Activated CD4-positive, alpha-beta T cell treated with anti-CD3 and anti-CD28 coated beads for 48 hours (primary cell): ENCODE results near the gene ENKUR.
"Not testable (repeated sequence)": the region's sequence is repeated elsewhere in the genome, so short reads cannot be mapped to it uniquely, and the experiment has no call there.

ENCODE experiments used
- DNase-seq: peaks from one replicate; pipeline ENCODE4 v3.0.0-alpha.2; 2020

The ENKUR gene

DNA sequence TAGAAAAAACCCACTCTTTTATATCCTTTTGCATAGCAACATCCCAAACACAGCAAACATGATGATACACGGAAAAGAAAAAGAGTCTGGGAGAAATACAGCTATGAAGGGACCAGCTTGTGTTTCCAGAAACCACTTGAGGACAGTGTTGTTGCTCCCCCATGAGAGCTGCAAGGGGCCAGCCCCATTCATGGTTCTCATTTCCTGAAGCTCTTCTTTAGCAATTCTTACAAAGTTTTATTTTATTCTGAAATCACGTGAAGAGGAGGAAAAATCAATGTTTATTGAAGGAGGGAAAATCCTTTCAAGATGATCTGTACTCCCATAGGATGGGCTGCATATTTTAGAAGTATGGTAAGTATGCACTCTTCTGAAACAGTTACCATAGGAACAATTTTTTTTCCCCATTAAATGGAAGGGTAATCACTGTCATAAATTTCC lies 46.1 kb downstream of the ENKUR start:
- DNase-seq, result no peak

DNA sequence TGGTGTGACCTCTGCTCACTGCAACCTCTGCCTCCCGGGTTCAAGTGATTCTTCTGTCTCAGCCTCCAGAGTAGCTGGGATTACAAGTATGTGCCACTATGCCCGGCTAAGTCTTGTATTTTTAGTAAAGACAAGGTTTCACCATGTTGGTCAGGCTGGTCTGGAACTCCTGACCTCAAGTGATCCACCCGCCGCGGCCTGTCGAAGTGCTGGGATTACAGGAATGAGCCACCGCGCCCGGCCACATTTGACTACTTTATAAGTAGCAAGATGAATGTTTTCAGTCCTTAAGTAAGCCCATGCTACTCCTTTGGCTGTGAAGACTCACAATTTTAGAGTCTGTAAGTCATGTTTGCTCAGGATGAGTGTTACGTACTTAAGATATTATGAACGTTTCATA lies 47.0 kb downstream of the ENKUR start:
- DNase-seq, result not testable (repeated sequence)

DNA sequence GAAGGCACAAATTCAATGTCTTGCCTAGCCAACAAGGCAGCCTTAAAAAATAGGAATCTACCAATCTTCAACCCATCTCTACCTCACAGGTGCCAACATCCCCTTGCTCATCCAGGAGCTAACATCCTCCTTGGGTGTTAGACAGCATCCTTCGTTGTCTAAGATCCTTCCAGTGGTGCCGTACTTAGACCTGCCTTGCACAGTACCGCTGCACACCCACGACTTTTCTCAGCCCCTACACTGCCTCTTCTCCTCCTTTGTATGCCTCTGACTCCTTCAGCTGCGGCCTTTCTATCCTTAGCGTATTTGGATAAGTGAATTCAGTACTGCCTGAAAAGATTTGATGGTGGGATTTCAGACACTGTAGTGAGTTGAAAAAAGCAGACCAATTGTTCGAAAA lies 47.6 kb downstream of the ENKUR start:
- DNase-seq, result no peak

DNA sequence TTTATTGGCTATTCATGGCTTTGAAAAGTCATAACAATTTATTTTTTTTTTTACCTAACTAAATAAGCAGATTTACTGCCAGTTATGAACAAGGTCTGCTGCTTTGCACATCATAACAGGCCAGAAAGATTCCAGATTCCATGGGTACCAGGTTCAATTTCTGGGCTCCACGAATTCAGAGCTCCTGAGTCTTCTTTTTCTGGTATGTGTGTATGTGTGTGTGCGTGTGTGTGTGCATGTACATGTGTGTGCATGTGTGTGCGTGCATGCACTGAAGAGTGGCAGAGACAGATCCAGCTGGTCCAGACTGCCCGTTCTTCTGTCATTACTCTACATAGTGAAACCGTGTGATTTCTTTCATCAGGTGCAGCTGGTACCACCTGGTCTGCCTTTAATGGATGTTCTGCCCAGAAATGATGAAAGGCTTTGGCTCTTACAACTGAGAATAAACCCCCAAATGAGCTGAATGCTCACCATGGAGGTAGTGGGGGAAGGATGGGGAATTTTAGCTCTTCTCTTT lies 48.9 kb downstream of the ENKUR start:
- DNase-seq, result no peak

DNA sequence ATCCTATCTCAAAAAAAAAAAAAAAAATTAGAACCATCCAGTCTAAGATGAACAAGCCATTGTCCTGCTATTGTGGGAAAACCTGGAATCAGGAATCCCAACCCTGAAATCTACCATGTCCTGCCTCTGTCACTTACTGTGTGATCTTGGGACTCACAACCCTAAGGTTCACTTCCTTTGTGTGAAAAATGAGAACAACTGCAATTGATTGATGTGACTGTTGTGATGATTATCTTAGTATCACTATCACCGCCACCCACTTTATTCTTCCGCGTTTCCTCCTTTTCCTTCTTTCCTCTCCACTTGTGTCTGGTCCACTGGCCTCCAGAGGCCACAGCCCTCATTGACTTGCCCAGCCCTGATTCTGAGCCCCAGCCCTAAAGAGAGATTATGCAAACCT lies 50.9 kb downstream of the ENKUR start:
- DNase-seq, result no peak

DNA sequence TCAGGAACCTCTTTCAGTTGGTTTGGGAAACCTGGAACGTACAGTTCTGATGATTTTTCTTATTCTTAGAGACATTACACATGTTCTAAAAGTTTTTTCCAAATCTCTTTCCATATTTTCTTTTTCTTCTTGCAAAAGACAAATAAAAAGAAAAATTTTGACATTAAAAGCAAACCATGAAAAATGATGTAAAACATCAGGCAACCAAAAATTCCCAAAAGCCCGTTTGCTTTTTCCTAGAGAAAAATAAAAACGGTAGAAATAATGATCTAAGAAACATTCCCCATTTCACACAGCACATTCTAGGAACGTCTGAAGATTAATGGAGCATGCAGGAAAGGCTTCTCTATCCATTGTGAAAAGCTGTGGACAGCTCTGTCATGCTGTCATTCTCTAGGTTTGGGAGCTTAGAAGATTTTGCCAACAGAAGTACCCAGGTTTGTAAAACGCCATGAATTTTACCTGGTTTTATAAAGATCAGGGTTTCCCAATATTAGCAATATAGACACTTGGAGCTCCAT lies 52.4 kb downstream of the ENKUR start:
- DNase-seq, result no peak

DNA sequence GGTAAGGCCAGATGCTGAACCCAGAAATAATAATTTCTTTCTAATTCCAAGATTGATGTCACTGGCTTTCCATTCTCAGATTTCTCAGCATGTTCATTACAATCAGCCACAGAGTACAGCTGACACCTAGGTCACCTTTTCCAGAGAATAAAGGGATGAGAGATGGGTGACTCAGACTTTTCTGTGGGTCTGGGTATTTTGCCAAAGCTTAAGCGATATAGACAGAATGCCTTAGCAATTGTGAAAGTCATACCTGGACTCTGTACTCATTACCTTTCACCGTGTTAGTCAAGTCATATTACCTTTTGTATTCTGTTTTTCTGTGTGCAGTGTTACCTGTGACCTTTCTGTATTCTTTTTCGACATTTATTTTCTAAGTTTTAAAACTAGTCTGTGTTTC lies 53.0 kb downstream of the ENKUR start:
- peak; percentile 26 for DNase-seq

DNA sequence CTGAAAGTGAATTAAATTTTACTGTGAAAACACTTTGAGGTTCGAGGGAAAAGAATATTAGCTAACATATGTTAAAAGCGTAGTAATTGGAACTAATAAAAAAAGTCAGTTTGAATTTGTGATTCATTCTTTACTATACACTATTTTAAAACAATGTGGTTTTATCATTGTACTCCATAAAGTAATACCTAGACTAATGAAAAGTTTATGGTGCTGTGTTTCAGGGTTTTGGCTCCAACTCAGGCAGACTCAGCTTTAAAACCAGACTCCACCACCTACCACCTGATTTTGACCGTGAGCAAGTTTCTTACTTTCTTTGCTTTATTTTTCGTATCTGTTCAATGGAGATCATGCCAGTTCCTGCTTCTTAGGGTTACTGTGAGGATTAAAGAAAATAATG lies 54.4 kb downstream of the ENKUR start:
- no peak for DNase-seq

DNA sequence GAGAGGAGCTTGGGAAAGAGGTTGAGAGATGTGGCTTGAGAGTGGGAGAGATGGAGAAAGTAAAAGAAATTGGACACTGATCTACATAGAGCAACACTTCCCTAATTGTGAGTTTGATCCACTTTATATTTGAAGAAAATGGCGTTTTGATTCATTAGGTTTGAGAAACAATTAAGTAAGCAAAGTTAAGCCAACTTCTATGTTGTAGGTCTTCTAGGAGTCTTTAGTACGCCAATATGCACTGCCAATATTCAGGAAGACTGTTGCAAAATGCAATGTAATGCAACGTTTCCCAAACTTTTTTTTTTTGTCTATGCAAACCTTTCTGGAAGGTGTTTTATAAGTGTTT lies 56.6 kb downstream of the ENKUR start:
- DNase-seq, result no peak

DNA sequence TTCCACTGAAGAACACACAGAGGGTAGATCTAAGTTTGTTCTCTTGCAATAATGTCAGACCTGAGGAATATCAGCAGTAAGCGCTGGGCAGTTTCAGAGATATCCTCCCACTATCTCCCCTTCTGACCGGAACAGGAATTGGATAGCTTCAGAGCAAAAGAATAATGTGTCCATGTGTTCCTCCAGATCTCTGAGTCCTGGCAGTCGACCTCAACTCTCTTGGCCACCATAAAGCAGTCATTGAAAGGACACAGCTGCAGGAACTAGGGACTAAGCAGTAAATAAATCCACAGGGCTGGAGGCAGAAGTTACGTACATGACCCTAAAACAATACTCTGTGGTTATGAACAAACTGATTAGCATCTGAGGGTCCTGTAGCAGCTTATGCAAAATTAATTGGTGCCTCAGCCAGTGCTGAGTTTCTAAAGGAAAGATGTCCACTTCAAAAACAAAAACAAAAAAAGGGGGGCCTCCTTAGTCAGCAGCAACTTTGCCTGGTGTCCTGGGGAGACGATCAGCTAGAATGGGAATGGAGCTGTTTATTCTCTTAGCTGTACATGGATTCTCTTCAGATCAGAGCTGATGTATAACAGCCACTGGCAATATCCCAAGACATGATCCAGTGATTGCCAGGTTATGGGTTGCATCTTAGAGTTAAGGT lies 57.1 kb downstream of the ENKUR start:
- no peak for DNase-seq

DNA sequence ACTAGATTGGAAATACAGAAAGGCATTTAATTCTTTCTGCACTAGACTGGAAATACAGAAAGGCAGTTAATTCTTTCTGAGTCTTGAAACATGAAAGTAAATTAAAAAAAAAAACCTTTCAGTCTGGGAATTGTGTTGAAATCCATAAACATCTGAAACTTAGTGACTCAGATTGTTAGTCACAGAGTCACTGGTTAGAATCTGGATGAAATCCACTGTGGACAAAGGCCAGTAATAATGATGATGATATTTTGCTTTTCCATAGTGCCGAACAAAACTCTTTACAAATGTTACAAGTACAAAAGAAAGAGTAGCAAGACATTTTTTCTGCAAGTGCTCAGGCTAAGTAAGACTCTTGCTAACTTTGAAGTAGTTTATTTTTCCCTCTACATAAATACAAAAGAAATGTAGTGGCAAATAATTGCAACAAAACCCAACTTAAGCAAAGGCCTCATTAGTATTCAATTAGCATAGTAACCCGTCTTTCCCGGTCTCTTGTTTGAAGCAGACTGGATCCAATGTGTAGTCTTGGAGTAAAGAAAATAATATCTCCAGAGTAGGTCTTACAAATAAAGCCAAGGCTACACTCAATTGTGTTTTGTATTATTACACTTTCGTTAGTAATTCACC lies 57.8 kb downstream of the ENKUR start:
- DNase-seq, result no peak

DNA sequence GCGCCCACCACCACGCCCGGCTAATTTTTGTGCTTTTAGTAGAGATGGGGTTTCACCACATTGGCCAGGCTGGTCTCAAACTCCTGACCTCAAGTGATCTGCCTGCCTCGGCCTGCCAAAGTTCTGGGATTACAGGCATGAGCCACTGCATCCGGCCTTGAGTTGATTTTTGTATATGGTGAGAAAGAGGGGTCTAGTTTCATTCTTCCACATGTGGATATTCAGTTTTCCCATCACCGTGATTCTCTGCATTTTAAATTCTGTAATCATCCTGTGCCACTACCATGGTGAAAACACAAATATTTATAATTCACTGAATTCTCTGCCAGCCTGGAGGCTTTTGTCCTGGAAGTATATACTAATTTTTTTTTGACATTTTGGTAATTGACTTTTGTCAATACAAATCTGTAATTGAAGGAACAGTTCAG lies 58.3 kb downstream of the ENKUR start:
- DNase-seq, result not testable (repeated sequence)

DNA sequence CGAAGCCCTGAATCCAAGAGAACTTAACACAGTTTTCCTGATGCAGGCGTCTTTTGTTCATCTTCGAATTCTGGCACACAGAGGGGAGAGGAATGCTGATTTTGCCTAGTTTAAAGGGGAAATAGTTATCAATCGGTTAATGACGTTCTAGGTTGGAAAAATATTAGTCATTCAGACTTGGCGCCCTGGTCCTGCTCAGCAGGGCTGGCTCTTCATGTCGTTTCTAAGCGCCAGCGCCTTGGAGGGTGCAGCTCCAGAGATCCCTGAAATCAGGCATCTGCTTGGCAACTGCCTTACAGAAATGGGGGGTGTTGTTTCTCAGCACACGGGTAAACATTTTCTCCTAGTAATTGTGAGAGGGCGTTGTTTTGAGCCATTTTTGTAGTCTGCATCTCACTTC lies 62.3 kb downstream of the ENKUR start:
- DNase-seq, result no peak

DNA sequence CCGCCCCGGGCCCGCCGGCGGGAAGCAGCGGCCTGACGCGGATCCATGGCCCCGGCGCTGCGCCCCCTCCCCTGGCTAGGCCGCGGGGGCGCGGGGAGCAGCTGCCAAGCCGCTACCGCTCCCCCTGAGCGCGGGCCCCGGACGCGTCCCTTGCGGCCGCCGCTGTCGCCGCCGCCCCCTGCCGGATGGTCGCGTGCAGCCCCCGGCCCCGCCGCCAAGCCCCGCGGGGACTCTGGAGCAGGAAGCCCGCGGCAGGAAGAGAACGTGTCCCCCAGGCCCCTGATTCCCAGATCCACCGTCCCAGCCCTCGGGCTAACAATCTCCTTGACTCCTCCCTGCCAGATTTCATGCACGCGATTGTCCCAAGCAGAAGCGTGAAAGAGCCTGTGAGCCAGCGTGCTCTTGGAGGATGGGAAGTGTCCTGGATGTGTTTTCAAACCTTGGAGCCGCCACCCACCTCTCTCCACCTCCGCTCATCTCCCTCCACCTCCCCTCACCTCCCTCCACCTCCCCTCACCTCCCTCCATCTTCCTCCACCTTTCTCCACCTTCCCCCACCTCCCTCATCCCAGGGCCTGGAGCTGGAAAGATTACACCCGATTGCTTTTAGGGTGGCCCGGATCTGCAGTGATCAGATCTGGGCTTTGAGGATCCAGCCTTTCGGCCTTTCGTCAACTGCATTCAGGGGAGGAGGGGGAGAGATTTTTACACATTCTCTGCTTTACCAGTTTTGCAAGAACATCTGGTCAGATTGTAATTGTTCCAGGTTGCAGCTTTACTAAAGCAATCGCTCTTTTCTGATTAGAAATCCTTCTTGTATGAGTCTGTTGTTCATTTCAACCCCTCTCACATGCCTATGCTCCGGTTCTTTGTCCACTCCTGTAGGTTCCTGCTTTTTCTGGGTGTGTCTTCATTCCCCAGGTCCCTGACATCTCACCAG lies 63.0 kb downstream of the ENKUR start:
- DNase-seq, result peak; percentile 39

DNA sequence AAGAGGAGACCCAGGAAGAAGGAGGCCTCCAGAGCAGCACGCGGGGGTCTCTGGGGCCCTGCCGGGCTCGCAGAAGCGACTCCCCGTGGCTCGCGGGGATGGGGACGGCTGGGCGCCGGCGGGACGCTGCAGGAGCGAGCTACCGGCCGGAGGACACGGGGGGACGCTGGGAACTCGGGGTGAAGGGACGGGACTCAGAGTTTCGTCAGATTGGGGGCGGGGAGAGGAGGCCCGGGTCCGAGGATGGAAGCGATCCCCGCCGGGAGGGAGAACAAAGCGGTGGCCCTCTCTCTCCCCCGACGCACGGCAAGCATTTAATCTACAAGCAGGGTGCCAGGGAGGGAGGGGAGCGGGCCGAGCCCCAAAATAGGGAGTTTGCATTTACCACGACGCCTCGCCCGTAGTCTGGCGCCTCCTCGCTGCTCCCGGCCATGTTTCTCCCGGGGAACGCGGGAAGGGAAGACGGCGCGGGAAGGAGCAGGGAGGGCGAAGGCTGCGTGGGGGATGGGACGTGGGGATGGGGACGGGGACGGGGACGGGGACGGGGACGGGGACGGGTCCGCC lies 63.7 kb downstream of the ENKUR start, which contains the start of gene PRTFDC1:
PRTFDC1 (minus strand) TSS at position 464 of the 564 bp plus-strand sequence; CDS start at position 433, 31 bp downstream.
- peak; percentile 40 for DNase-seq

DNA sequence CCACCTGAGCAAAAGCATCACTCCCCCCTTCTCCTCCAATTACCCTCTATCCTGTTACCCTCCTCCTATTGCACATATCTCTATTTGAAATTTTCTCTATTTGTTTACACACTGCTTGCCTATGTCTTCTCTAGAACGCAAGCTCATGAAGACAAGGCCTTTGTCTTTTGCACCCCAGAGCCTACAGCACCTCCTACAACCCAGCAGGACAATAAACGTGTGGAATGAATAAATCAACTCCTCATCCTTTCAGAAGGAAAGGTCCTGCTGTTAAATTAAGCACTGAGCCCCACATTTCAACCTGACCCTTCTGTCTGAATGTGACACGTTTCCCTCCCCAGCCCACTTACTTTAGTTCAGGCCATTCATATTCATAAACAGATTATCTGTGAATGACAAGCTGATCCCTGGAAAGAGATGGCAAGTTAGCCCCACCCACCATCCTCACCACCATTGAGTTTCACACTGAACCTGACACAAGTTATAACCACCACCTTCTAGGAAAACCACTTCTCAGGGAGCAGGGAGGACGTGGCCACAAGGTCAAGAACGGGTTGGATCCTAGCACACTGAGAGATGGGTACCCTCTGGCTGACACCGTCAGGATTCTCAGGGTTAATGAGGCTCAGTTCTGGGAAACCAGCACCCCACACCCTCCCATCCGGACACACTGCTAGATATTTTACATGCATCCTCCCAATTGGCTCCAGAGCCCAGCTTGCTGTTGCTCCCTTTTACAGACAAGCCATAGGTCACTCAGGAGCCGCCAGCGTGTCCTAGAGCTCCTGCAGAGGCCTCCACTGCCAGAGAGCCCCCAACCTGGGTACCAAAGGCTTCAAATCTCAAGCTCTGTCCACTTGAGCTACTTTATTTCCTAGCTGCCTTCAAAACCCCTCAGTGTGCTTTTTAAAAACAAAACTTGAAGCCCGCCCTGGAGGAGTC lies 64.5 kb downstream of the ENKUR start:
- DNase-seq, result peak; percentile 37

DNA sequence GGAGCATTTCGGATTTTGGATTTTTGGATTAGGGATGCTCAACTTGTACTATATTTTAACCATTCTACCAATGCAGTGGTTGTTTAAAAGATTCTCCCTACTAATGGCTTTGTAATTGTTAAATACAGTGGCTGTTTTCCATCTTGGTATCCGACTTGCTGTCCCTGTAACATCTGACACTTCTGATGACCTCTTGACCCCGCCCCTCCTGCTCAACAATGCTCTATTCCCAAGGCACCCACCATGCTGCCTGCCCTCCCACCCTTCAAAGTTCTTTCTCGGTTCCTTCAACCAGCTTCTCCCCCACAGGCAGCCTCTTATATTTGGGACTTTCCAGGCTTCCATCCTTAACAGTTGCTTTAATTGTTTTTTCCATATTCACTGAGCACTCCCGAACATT lies 65.5 kb downstream of the ENKUR start:
- no peak for DNase-seq

DNA sequence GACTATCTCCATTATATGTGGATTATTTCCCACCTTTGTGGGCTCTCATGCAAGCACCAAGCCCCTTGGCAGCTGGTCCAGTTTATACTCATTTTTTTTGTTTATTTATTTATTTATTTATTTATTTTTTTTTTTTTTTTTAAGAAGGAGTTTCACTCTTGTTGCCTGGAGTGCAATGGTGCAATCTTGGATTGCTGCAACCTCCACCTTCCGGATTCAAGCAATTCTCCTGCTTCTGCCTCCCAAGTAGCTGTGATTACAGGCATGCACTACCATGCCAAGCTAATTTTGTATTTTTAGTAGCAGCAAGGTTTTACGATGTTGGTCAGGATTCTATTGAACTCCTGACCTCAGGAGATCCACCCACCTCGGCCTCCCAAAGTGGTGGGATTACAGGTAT lies 66.3 kb downstream of the ENKUR start:
- no peak for DNase-seq

DNA sequence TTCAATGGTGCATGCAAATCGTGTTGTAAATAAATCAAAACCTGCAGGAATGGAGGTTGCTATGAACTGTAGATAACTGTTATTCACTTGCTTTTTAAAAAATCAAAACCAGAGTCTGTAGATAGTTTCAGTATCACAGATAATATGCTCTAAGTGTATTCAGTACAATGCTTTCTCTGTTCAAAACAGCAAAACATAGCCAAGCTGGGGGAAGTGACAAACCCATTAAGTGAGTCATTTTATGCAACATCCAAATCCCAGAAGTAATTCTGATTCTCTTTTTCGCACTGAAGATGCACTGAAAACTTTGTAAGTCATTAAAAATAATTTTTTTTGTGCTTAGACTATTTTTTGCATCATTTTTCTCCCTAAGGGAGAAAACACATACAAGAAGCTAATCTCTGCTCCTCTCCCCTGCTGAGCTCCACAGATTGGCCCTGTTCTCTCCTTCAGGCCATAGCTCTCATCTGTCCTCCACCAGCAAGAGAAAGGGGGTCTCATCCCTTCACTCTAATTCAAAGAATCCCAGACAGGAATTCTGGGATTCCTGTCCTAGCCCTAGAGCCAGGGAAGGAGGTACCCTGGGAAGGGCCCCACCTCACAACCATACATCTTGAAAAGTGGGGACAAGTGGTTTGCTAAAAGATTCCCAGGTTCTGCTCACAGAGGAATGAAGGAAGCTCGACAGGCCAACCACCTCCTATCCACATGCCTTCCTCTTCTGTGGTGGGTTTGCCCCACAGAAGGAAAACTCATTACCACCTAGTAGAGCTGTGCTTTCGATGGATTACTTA lies 68.5 kb downstream of the ENKUR start:
- DNase-seq, result no peak

DNA sequence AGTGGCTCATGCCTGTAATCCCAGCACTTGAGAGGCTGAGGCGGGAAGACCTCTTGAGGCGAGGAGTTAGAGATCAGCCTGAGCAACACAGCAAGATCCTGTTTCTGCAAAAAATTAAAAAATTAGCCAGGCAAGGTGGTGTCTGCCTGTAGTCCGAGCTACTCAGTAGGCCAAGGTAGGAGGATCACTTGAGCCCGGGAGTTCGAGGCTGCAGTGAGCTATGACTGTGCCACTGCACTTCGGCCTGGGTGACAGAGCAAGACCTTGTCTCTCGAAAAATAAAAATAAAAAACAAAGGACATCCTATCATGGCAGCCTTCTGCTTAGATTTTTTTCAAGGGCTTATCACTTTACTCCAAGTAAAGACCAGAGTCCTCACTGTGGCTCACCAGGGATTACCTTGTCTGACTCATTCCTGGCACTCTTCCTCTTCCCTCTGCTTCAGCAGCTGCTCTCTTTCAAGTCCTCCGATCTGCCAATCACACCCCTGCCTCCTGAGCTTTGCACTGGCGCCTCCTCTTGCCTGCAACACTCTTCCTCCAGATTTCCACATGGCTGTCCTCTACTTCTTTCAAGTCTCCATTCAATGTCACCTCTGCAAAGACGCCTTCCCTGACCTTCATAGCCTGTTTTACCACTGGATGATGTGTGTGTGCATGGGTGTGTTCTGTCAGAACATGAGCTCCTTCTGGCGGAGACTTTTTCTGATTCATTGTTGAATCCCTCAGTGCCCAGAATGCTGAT lies 71.3 kb downstream of the ENKUR start:
- no peak for DNase-seq
